HG03575 (cell line): ENCODE measurements around the gene CACNA1I.

ENCODE experiments used
- ATAC-seq: cut with Tn5 transposase; IDR thresholded peaks from one replicate; pipeline ENCODE4 v1.9.1; 2021; ENCODE audit not compliant: unreplicated experiment, insufficient number of reproducible peaks, low FRiP score; ENCODE audit errors: extremely low read depth

The CACNA1I gene

DNA sequence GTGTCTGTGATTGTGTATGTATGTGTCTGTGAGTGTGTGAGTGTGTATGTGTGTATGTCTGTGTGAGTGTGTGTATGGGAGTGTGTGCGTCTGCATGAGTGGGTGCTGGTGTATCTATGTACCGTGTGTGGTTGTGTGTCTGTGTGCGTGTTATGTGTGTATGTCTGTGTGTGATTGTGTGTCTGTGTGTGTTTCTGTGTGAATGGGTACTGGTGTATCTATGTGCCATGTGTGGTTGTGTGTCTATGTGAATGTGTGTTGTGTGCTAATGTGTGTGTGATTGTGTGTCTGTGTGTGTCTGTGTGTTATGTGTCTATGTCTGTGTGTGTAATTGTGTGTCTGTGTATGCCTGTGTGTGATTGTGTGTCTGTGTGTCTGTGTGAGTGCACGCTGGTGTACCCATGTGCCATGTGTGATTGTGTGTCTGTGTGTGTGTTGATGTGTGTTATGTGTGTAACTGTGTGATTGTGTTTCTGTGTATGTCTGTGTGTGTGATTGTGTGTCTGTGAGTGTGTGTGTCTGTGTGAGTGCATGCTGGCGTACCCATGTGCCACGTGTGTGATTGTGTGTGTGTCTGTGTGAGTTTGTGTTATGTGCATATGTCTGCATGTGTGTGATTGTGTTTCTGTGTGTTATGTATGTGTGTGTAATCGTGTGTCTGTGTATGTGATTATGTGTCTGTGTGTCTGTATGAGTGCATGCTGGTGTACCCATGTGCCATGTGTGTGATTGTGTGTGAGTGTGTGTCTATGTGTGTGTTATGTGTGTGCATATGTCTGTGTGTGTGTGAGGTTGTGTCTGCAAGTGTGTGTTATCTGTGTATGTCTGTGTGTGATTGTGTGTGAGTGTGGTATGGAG is 6.8 kb upstream of the CACNA1I start:
- no peak for ATAC-seq

DNA sequence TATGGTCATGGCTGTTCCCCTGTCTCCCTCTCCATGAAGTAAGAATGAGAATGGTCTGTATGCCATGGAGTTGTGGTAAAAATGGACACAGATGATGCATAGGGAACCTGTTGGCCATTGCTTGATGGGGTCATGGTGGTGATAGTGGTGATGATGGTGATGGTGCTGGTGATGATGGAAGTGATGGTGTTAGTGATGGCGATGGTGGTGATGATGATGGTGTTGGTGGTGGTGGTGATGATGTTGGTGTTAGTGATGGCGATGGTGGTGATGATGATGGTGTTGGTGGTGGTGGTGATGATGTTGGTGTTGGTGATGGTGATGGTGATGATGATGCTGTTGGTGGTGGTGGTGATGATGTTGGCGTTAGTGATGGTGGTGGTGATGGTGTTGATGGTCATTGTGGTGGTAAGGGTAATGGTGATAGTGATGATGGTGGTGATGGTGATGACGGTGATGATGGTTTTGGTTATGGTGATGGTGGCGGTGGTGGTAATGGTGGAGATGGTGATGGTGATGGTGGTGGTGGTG is 5.1 kb upstream of the CACNA1I start:
- no peak for ATAC-seq

DNA sequence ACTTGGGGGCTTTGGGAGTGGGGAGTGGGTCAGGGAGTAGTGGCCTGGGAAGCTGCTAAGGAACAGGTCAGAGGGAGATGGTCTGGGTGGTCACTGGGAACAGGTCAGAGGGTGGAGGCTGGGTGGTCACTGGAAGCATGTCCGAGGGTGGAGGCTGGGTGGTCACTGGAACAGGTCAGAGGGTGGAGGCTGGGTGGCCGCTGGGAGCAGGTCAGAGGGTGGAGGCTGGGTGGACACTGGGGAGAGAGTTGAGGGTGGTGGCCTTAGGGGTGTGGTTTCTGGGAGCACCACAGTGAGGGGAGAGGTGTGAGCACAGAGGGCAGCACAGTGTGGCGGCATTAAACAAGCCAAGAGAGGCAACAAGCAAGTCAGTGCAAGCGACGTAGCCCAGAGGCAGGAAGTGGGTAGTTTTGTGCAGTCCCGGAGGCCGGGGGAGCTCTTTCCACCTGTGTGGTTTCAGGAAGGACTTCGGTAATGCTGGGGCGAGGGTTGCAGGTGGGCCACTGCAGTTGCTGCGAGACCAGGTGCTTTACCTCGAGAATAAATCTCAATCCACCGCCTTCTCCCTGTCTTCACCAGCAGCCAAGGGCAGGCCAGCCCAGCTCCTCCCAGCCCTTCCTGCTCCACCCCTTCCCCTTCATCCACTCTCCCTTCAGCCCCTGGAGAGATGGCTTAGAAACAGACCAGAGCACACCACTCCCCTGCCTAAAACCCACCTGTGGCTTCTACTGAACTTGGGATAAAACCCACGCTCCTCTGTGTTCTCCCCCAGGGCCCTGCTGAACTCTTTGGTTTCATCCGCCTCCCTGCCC is 3.2 kb upstream of the CACNA1I start:
- no peak for ATAC-seq

DNA sequence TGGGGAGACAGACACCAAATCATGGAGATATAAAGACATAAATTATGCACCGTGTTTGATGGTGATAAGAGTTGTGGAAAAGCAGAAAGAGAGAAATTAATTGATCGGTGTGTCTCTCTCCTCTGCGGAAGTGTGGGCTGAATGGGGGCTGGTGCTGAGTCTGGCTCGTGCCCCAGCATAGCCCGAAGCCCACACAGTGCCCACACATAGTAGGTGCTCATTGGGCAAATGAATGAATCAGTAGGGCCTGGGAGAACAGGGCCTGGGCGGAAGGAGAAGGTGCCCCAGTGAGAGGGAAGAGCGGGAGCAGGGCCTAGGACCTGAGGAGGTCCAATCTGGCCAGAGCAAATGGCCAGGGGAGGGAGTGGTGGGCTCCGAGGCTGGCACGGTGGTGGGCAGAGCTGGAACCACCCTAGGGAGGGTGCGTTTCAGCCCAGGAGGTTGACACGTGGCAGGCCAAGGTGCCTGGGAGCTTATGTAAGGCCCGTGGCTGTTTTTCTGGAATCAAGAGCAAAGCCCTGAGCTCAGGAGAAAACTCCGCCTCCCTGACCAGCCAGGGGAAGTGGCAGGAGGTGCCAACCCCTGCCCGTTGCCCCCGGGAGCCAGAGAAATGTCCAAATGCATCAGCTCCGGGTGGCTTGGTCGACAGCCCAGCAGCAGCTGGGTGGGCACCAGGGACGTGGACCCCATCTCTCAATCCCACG is 2.1 kb upstream of the CACNA1I start:
- ATAC-seq: no peak

DNA sequence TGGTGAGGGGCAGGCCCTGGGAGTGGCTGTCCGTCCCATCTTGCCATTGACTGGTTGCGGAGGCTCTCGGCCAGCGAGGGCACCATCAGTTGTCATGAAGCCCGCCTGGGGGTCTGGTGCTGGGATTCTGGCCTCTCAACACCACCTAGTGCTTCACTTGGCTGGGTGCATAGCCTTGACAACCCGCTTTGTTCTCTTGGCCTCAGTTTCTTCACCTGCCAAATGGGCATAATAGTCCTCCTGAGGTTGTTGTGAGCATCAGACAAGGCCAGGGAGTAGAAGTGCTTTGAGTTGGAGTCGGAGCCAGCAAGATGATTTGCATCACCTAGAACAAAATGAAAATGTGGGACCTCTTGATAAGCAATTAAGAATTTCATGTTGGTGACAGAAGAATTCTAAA is 1.5 kb upstream of the CACNA1I start:
- ATAC-seq: no peak

DNA sequence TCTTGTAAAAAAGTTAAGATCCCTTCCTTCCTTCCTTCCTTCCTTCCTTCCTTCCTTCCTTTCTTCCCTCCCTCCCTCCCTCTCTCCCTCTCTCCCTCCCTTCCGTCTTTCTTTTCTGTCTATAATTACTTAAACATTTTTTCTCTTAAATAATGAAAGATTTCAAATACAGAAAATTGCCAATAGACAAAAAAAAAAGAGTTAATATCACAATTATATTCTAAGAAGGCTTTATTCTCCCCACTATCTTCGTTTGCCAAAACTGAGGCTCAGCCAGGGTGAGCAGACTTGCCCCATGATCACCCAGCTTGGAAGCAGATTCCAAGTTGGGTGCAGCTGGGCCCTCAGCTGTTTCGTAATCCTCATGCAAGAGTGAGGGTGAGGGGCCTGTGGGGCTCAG is 327 bp upstream of the CACNA1I start:
- no peak for ATAC-seq

DNA sequence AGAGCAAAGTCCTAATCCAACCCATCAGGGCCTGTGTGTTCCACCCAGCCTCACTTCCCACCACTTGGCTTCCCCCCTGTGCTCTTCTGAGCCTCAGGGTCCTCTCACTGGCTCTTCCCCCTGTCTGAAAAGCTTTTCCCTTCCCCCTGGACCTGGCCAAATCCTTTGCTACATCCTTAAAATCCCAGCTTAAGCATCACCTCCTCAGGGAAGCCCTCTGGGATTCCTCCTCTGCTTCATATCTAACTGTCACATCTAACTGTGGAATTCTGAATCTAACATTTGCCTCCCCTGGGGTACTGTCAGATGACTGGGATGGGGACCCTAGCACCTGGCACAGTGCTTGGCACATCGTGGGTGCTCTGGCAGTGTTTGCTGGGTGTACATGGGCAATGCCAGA is 985 bp downstream of the CACNA1I start:
- ATAC-seq: no peak

DNA sequence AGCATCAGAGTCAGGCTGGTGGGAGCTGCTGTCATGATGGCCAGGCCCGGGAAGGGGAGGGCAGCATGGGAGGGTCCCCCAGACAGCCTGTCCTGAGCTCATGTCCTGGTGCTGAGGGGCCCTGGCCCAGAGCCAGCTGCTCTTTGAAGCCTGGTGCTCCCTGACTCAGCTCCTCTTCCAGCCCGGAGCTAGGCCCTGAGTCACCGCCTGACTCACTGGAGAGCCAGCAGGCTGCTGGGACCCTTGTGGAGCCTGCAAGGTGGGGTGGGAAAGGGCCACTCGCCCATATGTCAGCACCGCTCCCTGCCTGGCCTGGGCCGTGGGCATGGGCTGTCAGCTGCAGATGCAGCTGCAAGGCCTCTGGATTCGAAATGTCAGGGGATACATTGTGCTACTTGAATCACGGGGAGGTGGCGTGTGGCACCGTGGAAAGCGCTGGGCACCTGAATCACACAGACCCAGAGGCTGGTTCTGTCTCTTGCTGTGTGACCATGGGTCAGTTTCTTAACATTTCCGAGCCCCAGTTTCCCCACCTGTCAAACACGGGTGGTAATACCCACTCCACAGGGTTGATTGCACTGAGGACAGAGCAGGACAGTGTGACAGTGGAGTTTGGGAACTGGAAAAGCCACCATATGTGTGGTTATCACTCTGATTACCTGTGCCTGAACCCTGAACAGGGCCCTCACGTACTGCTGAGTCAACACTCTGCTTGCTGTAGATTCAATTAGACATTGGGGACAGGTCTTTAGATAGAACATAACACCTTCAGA is 4.4 kb downstream of the CACNA1I start:
- ATAC-seq: no peak

DNA sequence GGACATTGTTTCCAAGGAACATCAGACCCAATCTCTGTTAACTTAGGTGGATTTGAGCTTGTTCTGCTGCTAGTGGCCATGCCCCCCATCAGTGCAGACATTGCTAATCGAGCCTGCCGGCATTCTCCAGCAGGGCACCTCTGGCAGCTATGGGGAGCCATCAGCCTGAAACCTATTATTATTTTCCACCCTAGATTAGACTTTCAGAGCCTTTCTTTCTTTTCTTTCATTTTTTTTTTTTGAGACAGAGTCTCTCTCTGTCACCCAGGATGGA is 4.9 kb downstream of the CACNA1I start:
- ATAC-seq: no peak

DNA sequence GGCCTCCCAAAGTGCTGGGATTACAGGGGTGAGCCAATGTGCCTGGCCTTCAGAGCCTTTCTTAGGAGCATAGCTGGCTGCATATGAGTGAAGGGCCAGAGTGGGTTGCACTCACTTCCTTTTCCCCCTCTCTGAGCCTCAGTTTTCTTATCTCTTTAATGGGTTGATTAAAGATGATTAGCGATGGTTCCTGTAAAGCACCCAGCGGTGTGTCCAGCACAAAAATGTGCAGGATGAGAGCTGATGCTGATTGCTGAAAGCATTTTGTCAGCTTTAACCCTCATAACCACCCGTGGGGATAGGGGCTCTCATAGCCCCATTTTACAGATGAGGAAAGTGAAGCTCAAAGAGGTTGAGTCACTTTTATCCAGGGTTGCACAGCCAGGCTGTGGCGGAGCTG is 5.5 kb downstream of the CACNA1I start:
- ATAC-seq: no peak

DNA sequence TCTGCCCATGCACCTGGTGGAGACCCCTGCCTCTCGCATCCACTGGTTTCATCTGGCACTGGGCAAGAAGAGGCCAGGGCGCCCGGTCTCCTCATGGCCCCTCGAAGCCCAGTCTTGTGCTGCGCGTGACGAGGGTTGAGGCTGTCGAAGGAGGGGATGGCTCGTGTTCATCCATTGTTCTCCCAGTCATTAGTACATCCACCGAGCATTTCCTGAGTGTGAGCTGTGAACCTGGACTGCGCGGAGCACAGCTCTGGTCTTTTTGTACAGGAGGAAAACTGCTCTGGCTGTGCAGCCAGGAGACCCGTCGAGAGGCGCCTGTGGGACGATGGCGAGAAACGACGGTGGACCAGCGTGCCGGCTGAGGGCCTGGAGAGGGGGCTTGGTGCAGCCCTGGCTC is 6.8 kb downstream of the CACNA1I start:
- no peak for ATAC-seq

DNA sequence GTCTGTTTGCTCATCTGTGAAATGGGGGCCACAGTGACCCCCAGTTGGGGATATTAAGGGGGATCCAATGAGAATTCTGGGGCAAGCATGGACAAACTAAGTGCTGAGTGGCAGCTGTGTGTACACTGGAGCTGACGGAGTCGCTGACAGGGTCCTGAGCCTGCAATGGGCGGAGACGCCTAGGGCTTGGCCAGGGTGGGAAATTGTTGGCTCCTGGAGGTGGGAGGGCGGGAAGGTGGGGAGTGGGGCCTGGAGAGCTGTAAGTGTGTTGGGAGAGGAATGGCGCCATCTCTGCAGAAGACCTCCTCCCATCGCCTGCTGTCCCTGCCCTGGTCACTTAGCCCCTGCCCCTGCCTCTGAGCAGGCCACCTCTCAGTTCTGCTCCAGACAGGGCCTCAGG is 7.3 kb downstream of the CACNA1I start:
- no peak for ATAC-seq

DNA sequence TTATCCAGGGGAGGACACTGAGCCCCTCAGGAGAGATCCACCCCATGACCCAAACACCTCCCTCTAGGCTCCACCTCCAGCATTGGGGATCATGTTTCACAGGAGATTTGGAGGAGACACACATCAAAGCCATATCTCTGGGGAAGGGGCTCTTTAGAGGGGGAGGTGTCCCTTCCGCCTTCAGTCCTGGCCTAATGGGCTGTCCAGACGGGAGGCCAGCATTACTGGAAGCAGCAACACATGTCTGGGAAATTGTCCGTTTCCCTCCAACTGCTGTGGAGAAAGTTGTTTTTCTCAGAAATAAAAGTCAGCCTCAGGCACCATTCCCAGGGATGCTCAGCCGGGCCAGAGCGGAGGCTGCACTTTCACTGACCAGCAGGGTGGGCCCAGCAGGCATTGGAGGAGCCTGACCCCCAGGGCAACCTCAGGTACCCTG is 9.5 kb downstream of the CACNA1I start:
- no peak for ATAC-seq

DNA sequence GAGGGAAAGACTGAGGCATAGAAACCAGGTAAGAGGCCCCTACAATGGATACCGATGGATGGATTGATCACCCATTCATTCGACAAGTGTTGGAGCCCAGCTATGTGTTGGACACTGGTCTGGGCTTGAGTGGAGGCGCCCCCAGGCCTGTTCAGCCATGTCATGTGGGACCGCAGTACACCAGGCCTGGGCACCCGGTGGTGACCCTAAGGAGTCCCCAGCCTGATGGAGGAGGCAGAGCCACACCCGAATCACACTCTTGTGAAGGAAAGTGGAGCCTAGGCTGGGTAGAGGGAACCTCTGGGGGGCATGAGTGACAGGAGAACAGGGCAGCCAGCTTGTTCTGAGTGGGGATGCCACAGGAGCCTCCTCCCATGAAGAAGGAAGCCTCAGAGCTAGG is 10.2 kb downstream of the CACNA1I start:
- ATAC-seq: no peak

DNA sequence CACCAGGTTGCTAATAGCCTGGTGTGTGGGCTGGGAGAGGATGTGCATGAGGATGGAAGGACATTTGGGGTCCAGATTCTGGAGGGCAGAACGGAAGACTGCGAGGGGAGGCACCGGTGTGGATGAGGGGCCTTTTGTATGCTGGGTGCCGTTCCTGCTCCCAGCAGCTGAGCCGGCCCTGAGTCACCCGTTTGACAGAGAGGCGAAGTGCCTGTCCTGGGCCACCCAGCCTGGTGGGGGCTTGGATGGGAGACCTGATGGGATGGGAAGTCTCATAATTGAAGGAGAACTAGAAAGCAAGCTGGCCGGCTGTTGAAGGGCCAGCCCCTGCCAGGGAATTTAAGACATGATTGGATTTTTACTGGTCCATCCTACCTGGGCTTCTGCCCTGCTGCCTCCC is 10.8 kb downstream of the CACNA1I start:
- no peak for ATAC-seq

DNA sequence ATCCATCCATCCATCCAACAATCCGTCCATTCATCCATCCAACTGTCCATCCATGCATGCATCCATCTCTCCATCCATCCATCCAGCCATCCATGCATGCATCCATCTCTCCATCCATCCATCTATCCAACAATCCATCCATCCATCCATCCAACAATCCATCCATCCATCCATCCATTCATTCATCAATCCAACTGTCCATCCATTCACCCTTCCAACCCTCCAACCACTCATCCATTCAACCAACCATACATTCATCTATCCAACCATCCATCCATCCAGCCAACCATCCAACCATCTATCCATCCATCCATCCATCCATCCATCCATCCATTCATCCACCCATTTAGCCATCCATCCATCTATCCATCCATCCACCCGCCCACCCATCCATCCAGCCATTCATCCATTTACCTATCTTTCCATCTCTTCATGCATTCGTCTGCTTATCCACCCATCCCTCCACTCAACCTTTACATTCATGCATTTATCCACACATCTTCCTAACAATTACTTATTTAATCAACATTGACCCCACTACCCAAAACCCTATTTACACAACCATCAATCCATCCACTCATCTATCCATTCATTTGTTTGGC is 12.6 kb downstream of the CACNA1I start:
- no peak for ATAC-seq

DNA sequence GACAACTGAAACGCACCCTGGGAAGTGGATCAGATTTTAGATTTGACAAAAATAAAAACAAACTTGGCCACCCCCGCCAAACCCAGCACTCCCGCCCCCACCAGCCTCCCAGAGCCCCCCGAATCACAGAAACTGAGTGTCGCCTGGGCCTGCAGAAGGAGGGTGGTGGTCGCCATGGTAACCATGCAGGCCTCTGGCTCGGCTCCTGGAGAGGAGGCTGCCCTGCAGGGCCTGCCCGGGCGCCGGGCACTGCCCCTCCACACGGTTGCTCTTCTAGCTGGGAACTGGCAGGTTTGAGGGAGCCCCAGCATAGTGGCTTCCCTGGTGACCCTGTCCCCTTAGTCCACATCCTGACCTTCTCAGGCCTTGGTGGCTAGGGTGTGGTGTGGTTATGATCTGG is 19.3 kb downstream of the CACNA1I start:
- no peak for ATAC-seq
